Pancreas (tissue), 10 donors: ENCODE results near the gene LAMC2. TPM values are rescaled to one million over a fixed set of nuclear protein-coding genes. Genes with fewer than 3 reads are reported as not detected.
"Not testable (repeated sequence)": the region's sequence is repeated elsewhere in the genome, so short reads cannot be mapped to it uniquely, and the experiment has no call there.

ENCODE experiments used
- ATAC-seq, 4 donors: fragments of 200-7000 bp; cut with Tn5 transposase; one replicate each; pipeline versions ENCODE4 v1.8.0 to v1.9.1; 2020; ENCODE audit warnings: mild to moderate bottlenecking in 4 of 4, moderate library complexity in 4 of 4
- DNase-seq, 6 donors: peaks; one replicate each; pipeline ENCODE4 v3.0.0-alpha.2; 2020
- FAIRE-seq: peaks from 2 replicates; lab custom pipeline; 2012; peaks lifted over from hg19 to GRCh38; lab: Jason Lieb, UNC
- H3K27ac ChIP-seq, 4 donors: fragments of 200-600 bp; sonication (generic); 1 replicate in 3 of 4; 2 replicates in 1 of 4; pipeline versions ENCODE4 v1.5.0 to v1.8.0; 2020
- H3K27me3 ChIP-seq, 4 donors: fragments of 200-600 bp; one replicate each; pipeline ENCODE4 v1.8.0; 2021
- H3K36me3 ChIP-seq, 3 donors: fragments of 200-600 bp; sonication (generic) in 1 of 3; one replicate each; pipeline versions ENCODE4 v1.5.0 to v1.8.0; 2020 to 2021
- H3K4me1 ChIP-seq, 3 donors: fragments of 200-600 bp; one replicate each; pipeline ENCODE4 v1.8.0; 2021
- H3K4me3 ChIP-seq, 4 donors: fragments of 200-600 bp; sonication (generic) in 2 of 4; one replicate each; pipeline versions ENCODE4 v1.5.0 to v1.8.0; 2020 to 2021
- H3K9me3 ChIP-seq, 4 donors: fragments of 200-600 bp; one replicate each; pipeline ENCODE4 v1.8.0; 2021
- CTCF ChIP-seq, 4 donors: fragments of 200-600 bp; sonication (generic) in 3 of 4; IDR thresholded peaks; one replicate each; pipeline versions ENCODE4 v1.5.0 to v1.8.0; 2021; ENCODE audit warnings: antibody characterized with exemption in 4 of 4
- WGBS, 2 donors: extraction: QIAGEN DNeasy Blood & Tissue Kit; methylation state at CpG; one replicate each; pipeline ENCODE4 v1.1.7; 2013; 5-methylcytosine and 5-hydroxymethylcytosine counted together
- intact Hi-C, 3 donors: fragments of 100-400 bp; cut with DNase I; formaldehyde crosslinking; loops; one replicate each; pipeline versions ENCODE4 v1.11.1 to v1.14.2; 2022
- polyA plus RNA-seq, 2 donors: library from polyadenylated mRNA; stranded (reverse); fragments of 200-250 nt; gene quantifications; one replicate each; pipeline ENCODE4 v1.2.3, GENCODE V29; 2013
- total RNA-seq, 6 donors: library from RNA; stranded (reverse); fragmentation: NEBNext Ultra II Directional in 4 of 6; extraction: Animal tissue kit (Norgen Biotek cat#: 25700) in 4 of 6; gene quantifications; one replicate each; pipeline versions ENCODE4 v1.2.1 to v1.2.4, GENCODE V29; 2021 to 2023
- donor health status: healthy with polysubstance abuse.
- donor health status: DM: no; HTN: no; CAD: no; lungs with moderate emphysema.
- donor health status: DM: no; HTN: no; CAD: no.
- donor health status: control.
- donor health status: control.
- donor health status: Bipolar disorder and iron deficiency.
- donor health status: DM: yes; HTN: yes; CAD: no.
- donor health status: DM: no; HTN: no; CAD: no.
- donor health status: DM: no; HTN: no; CAD: no.
- donor health status: DM: yes; HTN: yes; CAD: no.

Gene LAMC2
- total and polyA plus RNA-seq, 8 donors = 1.3 to 31.2 (median 2.2) TPM

GRCh38 chr1:183273300-183273699, 87.2 kb downstream of the LAMC2 start:
- FAIRE-seq = no peak
- intact Hi-C loops = no loop called here

GRCh38 chr1:183273984-183274383, 87.9 kb downstream of the LAMC2 start:
- H3K27ac ChIP-seq, FAIRE-seq, intact Hi-C loops, H3K36me3 ChIP-seq, H3K4me1 ChIP-seq, H3K9me3 ChIP-seq, H3K27me3 ChIP-seq, ATAC-seq, H3K4me3 ChIP-seq, DNase-seq: not testable (repeated sequence)
- 89 to 100% methylated on average over 4 of the region's 4 CpGs for WGBS, 2 donors

More at GRCh38 chr1:183273300-183273699, 87.2 kb downstream of the LAMC2 start:
- Histone ChIP-seq H3K36me3 (no peaks in the 10 kb centered on the region), H3K4me1 (no peaks in the 10 kb centered on the region), H3K27ac (no peak overlapping the region), H3K4me3 (no peak overlapping the region), H3K27me3 (no peaks in the 10 kb centered on the region), H3K9me3 (no peaks in the 10 kb centered on the region)
- no peak for TF ChIP-seq CTCF (IDR thresholded peaks at IDR 0.05)
- no peak for DNase-seq
- ATAC-seq = no peak
- 74 to 86% methylated on average over 5 of the region's 5 CpGs for WGBS, 2 donors

- no peak for ATAC-seq
- 63 to 75% methylated on average over 3 of the region's 3 CpGs for whole genome bisulfite sequencing, 2 donors
- Histone ChIP-seq H3K4me1 (no peaks in the 10 kb centered on the region), H3K4me3 (no peak overlapping the region), H3K36me3 (no peaks in the 10 kb centered on the region), H3K9me3 (no peaks in the 10 kb centered on the region), H3K27me3 (no peaks in the 10 kb centered on the region), H3K27ac (no peak overlapping the region)
- TF ChIP-seq CTCF (IDR thresholded peaks at IDR 0.05) = no peak
- intact Hi-C loops = no loop called here
- no peak for FAIRE-seq
- DNase-seq = no peak
Measured at GRCh38 chr1:183274836-183275235, 88.8 kb downstream of the LAMC2 start.

GRCh38 chr1:183275322-183275721, 89.3 kb downstream of the LAMC2 start:
- DNase-seq (no peak), ATAC-seq (no peak), FAIRE-seq (no peak)
- H3K4me1 ChIP-seq = no peaks in the 10 kb centered on the region
- 79 to 82% methylated on average over 3 of the region's 3 CpGs for WGBS, 2 donors
- H3K27ac ChIP-seq = no peak overlapping the region
- TF ChIP-seq CTCF (IDR thresholded peaks at IDR 0.05) = no peak
- no peaks in the 10 kb centered on the region for H3K27me3 ChIP-seq
- H3K9me3 ChIP-seq = no peaks in the 10 kb centered on the region
- H3K4me3 ChIP-seq = no peak overlapping the region
- intact Hi-C loops = no loop called here
- H3K36me3 ChIP-seq = no peaks in the 10 kb centered on the region

- Histone ChIP-seq H3K4me1 (peaks cover 0 to 2% (median under 1%) of the 10 kb centered on the region in 3 donors), H3K27ac (no peak overlapping the region), H3K9me3 (no peaks in the 10 kb centered on the region), H3K36me3 (no peaks in the 10 kb centered on the region), H3K27me3 (no peaks in the 10 kb centered on the region), H3K4me3 (no peak overlapping the region)
- 87% methylated on average over 9 of the region's 9 CpGs for WGBS, 2 donors
- intact Hi-C loops = no loop called here
- TF ChIP-seq CTCF (IDR thresholded peaks at IDR 0.05) = no peak
- no peak for ATAC-seq
- no peak for FAIRE-seq
- no peak for DNase-seq
Measured at GRCh38 chr1:183276386-183277080, 90.5 kb downstream of the LAMC2 start.
